GM18519 (cell line): ENCODE measurements around the gene MFAP2.

Experiments
- ATAC-seq: cut with Tn5 transposase; IDR thresholded peaks from one replicate; pipeline ENCODE4 v1.9.1; 2021; ENCODE audit warnings: mild to moderate bottlenecking, moderate library complexity; ENCODE audit not compliant: unreplicated experiment, low FRiP score

The MFAP2 gene

GRCh38 chr1:17008208-17008855 is 27.9 kb upstream of the MFAP2 start:
- no peak for ATAC-seq

GRCh38 chr1:17007121-17007520 is 26.7 kb upstream of the MFAP2 start:
- no peak for ATAC-seq

GRCh38 chr1:17005365-17005740 is 24.9 kb upstream of the MFAP2 start:
- no peak for ATAC-seq

- no peak for ATAC-seq
Measured at GRCh38 chr1:17004466-17005364, 24.3 kb upstream of the MFAP2 start.

- no peak for ATAC-seq
Measured at GRCh38 chr1:17002524-17002902, 22.1 kb upstream of the MFAP2 start.

- ATAC-seq: no peak
Measured at GRCh38 chr1:17001760-17002523, 21.5 kb upstream of the MFAP2 start.

GRCh38 chr1:16999863-17000262 is 19.4 kb upstream of the MFAP2 start:
- no peak for ATAC-seq

GRCh38 chr1:16998589-16998988 is 18.2 kb upstream of the MFAP2 start:
- no peak for ATAC-seq

GRCh38 chr1:16996845-16997244 is 16.4 kb upstream of the MFAP2 start:
- ATAC-seq: no peak

GRCh38 chr1:16993521-16994038 is 13.2 kb upstream of the MFAP2 start:
- no peak for ATAC-seq

GRCh38 chr1:16992675-16993074 is 12.3 kb upstream of the MFAP2 start:
- no peak for ATAC-seq

- ATAC-seq: no peak
Measured at GRCh38 chr1:16992102-16992501, 11.7 kb upstream of the MFAP2 start.

GRCh38 chr1:16991571-16991970 is 11.2 kb upstream of the MFAP2 start:
- no peak for ATAC-seq

- no peak for ATAC-seq
Measured at GRCh38 chr1:16989676-16990391, 9.4 kb upstream of the MFAP2 start.

- ATAC-seq: no peak
Measured at GRCh38 chr1:16988210-16988609, 7.8 kb upstream of the MFAP2 start.

- ATAC-seq: no peak
Measured at GRCh38 chr1:16986962-16987361, 6.5 kb upstream of the MFAP2 start.

GRCh38 chr1:16986560-16986959 is 6.1 kb upstream of the MFAP2 start:
- no peak for ATAC-seq

GRCh38 chr1:16986113-16986512 is 5.7 kb upstream of the MFAP2 start:
- ATAC-seq: no peak

- ATAC-seq: no peak
Measured at GRCh38 chr1:16984717-16985116, 4.3 kb upstream of the MFAP2 start.

- ATAC-seq: no peak
Measured at GRCh38 chr1:16983649-16984048, 3.2 kb upstream of the MFAP2 start.
